ENCODE measurements around the gene ANO4. TPM values are rescaled to one million over a fixed set of nuclear protein-coding genes. Genes with fewer than 3 reads are reported as not detected.

Gene ANO4
- total and polyA plus RNA-seq, 2 of the 8 experiments (the other 6 are each of a cell fraction or from before 2014, with no cell fraction given) = 1.1 to 3.4 TPM

GRCh38 chr12:100959481-100959880, 164.9 kb downstream of the ANO4 start (continued):
- TF ChIP-seq SAP30 (IDR thresholded peaks at IDR 0.05; ENCODE audit: insufficient read depth, insufficient replicate concordance, low read length) = no peak
